GM06990 (cell line): ENCODE data around the gene FOXC2.
A peak's percentile ranks its signal among the peaks of the same experiment; 100 is the strongest.

ENCODE experiments used
- DNase-seq: peaks from one replicate; pipeline ENCODE4 v3.0.0-alpha.2; 2011; ENCODE audit not compliant: insufficient read length; ENCODE audit errors: extremely low read depth
- H3K27me3 ChIP-seq: replicated peaks from 2 replicates; pipeline ENCODE4 v1.6.0; 2011; ENCODE audit warnings: low read length; ENCODE audit not compliant: control insufficient read depth, insufficient read depth
- H3K36me3 ChIP-seq: 2 replicates; pipeline ENCODE4 v1.5.1; 2011; ENCODE audit warnings: low read length; ENCODE audit not compliant: control insufficient read depth, insufficient read depth
- H3K4me3 ChIP-seq: replicated peaks from 2 replicates; pipeline ENCODE4 v1.5.1; 2011; ENCODE audit warnings: low read depth, mild to moderate bottlenecking, control low read depth, low read length
- TF ChIP-seq, protein P1 (sequence below): IDR thresholded peaks from 2 replicates; pipeline ENCODE4 v1.5.1; 2011; ENCODE audit warnings: low read length, control low read depth, mild to moderate bottlenecking, inconsistent platforms; ENCODE audit not compliant: insufficient read depth, poor library complexity, severe bottlenecking

The FOXC2 gene

DNA sequence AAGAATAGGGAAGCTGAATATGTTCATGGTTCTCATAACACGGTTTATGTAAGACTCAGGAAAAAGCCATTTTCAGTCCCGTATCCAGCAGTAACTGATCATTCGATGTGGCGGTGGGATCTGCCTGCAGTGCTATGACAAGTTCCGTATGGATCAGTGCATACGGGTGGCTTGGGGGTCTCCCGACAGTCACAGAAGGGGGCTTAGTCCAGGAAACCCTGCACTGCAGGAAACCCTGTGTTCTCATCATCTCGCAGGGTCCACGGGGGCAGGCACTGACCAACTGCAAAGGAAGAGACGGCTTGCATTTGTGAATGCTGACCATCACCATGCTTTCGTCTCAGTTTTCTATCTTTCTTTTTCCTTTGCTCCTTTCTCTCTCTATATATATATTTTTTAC lies 19.3 kb upstream of the FOXC2 start:
- Histone ChIP-seq H3K4me3 (no peak overlapping the region), H3K27me3 (no peaks in the 10 kb centered on the region), H3K36me3 (peaks cover 15% of the 10 kb centered on the region)
- TF ChIP-seq, protein P1, sequence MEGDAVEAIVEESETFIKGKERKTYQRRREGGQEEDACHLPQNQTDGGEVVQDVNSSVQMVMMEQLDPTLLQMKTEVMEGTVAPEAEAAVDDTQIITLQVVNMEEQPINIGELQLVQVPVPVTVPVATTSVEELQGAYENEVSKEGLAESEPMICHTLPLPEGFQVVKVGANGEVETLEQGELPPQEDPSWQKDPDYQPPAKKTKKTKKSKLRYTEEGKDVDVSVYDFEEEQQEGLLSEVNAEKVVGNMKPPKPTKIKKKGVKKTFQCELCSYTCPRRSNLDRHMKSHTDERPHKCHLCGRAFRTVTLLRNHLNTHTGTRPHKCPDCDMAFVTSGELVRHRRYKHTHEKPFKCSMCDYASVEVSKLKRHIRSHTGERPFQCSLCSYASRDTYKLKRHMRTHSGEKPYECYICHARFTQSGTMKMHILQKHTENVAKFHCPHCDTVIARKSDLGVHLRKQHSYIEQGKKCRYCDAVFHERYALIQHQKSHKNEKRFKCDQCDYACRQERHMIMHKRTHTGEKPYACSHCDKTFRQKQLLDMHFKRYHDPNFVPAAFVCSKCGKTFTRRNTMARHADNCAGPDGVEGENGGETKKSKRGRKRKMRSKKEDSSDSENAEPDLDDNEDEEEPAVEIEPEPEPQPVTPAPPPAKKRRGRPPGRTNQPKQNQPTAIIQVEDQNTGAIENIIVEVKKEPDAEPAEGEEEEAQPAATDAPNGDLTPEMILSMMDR, result no peak
- DNase-seq, result no peak

DNA sequence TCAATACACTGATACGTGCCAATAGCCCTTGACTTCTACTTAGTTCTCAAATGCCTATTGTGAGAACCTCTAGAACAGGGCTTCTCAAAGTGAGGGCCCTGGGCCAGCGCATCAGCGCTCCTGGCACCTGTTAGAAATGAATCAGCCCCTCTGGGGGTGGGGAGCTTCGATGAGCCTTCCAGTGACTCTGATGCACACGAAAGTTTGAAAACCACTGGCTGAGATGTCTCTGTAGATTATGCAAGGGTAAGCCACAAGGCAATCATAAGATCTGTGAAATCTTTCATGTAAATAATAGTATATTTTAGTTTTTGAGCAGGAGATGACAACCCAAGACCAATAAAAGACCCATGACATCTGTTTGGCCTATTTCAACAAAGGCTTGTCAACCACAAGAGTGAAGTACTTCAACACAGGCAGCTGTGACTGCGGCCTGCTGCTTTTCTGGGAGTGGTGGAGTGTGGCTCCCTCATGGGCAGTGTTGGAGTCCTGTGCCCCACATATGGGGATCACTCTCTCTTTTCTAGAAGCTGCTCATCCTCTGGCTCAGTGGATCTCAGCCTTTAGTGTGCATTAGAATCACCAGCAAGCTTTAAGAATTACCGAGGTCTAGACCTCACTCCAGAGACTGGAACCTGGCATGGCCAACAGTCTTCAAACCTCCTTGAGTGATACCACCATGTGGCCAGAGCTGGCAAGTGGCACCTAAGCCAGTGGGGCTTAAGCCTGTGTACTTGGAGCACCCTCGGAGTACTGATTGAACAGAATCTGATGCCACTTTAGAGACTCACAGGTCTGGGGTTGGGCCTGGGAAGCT lies 17.3 kb upstream of the FOXC2 start:
- Histone ChIP-seq H3K36me3 (peaks cover 15% of the 10 kb centered on the region), H3K4me3 (no peak overlapping the region), H3K27me3 (no peaks in the 10 kb centered on the region)
- TF ChIP-seq, protein P1, result no peak
- no peak for DNase-seq

DNA sequence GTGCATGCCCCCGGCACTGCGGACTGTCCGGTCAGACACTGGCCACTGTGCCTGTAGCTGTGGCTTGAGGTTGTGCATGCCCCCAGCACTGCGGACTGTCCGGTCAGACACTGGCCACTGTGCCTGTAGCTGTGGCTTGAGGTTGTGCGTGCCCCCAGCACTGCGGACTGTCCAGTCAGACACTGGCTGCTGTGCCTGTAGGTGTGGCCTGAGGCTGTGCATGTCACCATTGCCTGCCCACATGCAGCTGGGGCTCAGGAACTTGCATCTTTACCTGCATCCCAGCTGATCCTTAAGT lies 16.8 kb upstream of the FOXC2 start:
- H3K4me3 ChIP-seq, result no peak overlapping the region
- DNase-seq, result no peak
- TF ChIP-seq, protein P1, result no peak
- H3K27me3 ChIP-seq, result no peaks in the 10 kb centered on the region
- peaks cover 15% of the 10 kb centered on the region for H3K36me3 ChIP-seq

DNA sequence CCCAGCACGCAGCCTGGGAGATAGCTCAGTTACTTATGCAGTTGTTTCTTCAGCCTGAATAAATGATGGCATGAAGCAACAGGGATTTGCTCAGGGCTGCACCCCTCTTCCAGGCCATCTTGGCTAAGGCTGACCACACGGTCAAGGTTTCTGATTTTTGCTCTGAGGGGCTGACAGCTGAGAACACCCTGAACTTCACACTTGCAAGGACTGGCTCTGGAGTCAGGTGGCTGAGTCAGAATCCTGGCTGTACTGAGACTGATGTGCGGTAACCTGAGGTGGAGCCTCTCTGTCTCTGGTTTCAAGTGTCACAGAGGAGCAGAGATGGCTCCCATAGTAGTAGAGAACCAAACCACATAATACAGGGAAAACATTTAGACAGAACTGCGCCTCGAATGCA lies 16.3 kb upstream of the FOXC2 start:
- Histone ChIP-seq H3K36me3 (peaks cover 14% of the 10 kb centered on the region), H3K27me3 (no peaks in the 10 kb centered on the region), H3K4me3 (no peak overlapping the region)
- TF ChIP-seq, protein P1, result no peak
- DNase-seq, result no peak

DNA sequence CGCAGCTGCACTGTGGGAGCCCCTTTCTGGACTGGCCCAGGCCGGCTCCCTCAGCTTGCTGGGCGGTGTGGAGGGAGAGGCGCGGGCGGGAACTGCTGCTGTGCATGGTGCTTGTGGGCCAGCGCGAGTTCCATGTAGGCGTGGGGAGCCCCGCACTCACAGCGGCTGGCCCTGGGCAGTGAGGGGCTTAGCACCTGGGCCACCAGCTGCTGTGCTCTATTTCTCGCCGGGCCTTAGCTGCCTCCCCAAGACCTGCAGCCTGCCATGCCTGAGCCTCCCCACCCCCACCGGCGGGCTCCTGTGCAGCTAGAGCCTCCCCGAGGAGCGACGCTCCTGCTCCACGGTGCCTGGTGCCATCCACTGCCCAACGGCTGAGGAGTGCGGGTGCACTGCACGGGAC lies 13.3 kb upstream of the FOXC2 start:
- no peak for DNase-seq
- TF ChIP-seq, protein P1, result no peak
- Histone ChIP-seq H3K36me3 (peaks cover 7% of the 10 kb centered on the region), H3K4me3 (no peak overlapping the region), H3K27me3 (no peaks in the 10 kb centered on the region)

DNA sequence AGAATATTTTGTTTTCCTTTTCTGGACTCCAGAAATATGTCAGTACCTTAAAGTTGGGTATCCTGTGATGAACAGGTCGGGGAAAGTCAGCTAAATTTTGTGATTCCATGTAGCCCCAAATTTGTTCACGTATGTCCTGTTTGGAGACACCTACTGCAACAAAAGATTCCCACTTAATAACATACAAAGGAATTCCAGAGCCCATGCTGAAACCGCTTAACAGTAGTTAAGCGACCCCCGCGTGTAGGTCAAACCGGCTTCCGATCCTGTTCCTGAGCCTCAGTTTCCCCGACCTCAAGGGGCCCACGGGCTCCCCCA lies 12.1 kb upstream of the FOXC2 start:
- no peaks in the 10 kb centered on the region for H3K27me3 ChIP-seq
- no peak for DNase-seq
- peaks cover 6% of the 10 kb centered on the region for H3K36me3 ChIP-seq
- TF ChIP-seq, protein P1, result no peak
- H3K4me3 ChIP-seq, result peak overlapping the region; percentile 97
